HG03565 (cell line): ENCODE data around the gene SHISA8.
A peak's percentile ranks its signal among the peaks of the same experiment; 100 is the strongest.

Source experiments
- ATAC-seq: cut with Tn5 transposase; IDR thresholded peaks from one replicate; pipeline ENCODE4 v1.9.1; 2021; ENCODE audit warnings: mild to moderate bottlenecking, moderate library complexity; ENCODE audit not compliant: unreplicated experiment

SHISA8 gene

DNA sequence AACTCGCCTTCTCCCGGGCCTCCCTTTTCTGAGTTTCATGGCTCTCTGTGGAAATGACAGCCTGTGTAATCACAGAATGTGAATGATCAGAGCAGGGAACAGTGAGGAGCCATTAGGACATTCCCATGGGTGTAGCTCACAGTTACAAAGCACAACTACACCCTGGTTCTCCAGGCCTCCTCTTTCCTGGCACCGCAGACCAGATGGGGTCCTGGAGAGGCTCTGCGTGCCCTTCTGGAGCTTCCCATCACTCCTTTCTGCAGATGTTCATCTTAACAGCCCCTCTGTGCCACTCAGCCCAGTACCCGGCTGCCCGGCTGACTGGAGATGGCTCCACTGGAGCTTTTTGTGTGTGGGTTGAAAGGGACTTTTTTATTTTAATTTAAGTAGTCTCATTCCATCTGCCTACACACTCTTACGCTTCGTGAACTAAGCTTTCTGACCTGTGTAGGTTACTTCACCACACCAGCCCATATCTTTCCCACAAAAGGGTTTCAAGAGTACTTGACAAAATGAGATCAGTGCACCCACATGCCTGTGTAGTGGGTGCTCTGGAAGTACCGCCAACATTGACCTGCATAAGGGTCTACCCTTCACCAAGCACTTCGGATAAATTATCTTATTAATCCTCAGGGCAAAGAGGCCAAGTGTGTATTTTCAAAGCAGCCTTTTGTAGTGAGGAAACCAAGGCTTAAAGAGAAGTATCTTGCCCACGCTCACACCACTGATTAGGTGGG lies 52.2 kb downstream of the SHISA8 start:
- peak; percentile 54 for ATAC-seq

DNA sequence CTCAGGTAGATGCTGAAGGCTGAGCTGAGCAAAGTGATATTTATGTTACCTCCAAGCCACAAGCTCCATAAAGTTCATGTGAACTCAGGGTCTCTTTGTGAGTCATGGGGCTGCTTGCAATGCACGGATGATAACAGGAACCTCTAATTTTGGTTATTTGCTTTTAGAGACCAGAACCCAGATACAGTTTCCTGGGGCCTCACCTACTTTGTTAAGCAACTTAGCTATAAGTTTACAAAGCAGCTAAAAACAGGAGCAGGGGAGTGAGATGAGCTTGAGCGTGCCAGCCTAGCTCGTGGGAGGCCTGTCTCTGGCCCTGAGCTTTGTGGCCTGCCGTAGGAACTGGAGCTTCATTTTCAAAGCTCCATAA lies 52.7 kb downstream of the SHISA8 start:
- ATAC-seq, result peak; percentile 27
